K562 (cell line): ENCODE results near the gene MRPL22. TPM values are rescaled to one million over a fixed set of nuclear protein-coding genes. Genes with fewer than 3 reads are reported as not detected.

Experiments
- BCOR ChIP-seq: fragments of 450-650 bp; IDR thresholded peaks from 2 replicates; pipeline ENCODE4 v1.6.1; 2016
- BRCA1 ChIP-seq, 2 experiments: fragments of 450-650 bp in 1 of 2; sonication (generic) in 1 of 2; formaldehyde crosslinking in 1 of 2; IDR thresholded peaks; 2 replicates each; pipeline versions ENCODE4 v1.5.0 to v1.6.1; 2017 to 2020; ENCODE audit warnings: mild to moderate bottlenecking in 1 of 2, missing genetic modification reagents in 1 of 2
- C11orf30 ChIP-seq: fragments of 450-650 bp; IDR thresholded peaks from 2 replicates; pipeline ENCODE4 v1.6.1; 2016; ENCODE audit warnings: low read depth, mild to moderate bottlenecking
- ERF ChIP-seq: fragments of 450-650 bp; formaldehyde crosslinking; IDR thresholded peaks from 2 replicates; pipeline ENCODE4 v1.4.0; 2020; ENCODE audit warnings: mild to moderate bottlenecking, mixed read lengths
- GABPA ChIP-seq: fragments of 200-800 bp; sonication (Bioruptor generic); conservative IDR thresholded peaks from 2 replicates; pipeline ENCODE4 v1.6.1; 2016; ENCODE audit warnings: low read depth, missing genetic modification characterization, missing compliant biosample characterization
- GABPB2 ChIP-seq: fragments of 250-450 bp; sonication (Bioruptor Pico); conservative IDR thresholded peaks from 2 replicates; pipeline ENCODE4 v1.5.1; 2021; ENCODE audit warnings: mild to moderate bottlenecking
- GMEB1 ChIP-seq: fragments of 250-450 bp; sonication (Bioruptor Pico); IDR thresholded peaks from 2 replicates; pipeline ENCODE4 v1.4.0; 2020; ENCODE audit warnings: mild to moderate bottlenecking
- HDAC3 ChIP-seq: fragments of 450-650 bp; IDR thresholded peaks from 2 replicates; pipeline ENCODE4 v1.6.1; 2018; ENCODE audit warnings: borderline replicate concordance, mild to moderate bottlenecking, moderate library complexity; ENCODE audit not compliant: partially characterized antibody
- HDAC8 ChIP-seq: fragments of 450-650 bp; IDR thresholded peaks from 2 replicates; pipeline ENCODE4 v1.6.1; 2016; ENCODE audit warnings: mild to moderate bottlenecking, missing genetic modification characterization, moderate library complexity, missing compliant biosample characterization
- KAT8 ChIP-seq: fragments of 450-650 bp; IDR thresholded peaks from 2 replicates; pipeline ENCODE4 v1.6.1; 2016; ENCODE audit warnings: low read depth, mild to moderate bottlenecking
- LARP7 ChIP-seq: fragments of 450-650 bp; IDR thresholded peaks from 2 replicates; pipeline ENCODE4 v1.6.1; 2016
- NCOA1 ChIP-seq: fragments of 450-650 bp; IDR thresholded peaks from 2 replicates; pipeline ENCODE4 v1.6.1; 2016; ENCODE audit warnings: low read depth
- NR1H2 ChIP-seq: sonication (generic); formaldehyde crosslinking; IDR thresholded peaks from 2 replicates; pipeline ENCODE4 v1.4.0; 2020; ENCODE audit warnings: mild to moderate bottlenecking, missing genetic modification reagents
- NR2C2 ChIP-seq, 2 experiments: fragments of 200-800 bp in 1 of 2; sonication (Bioruptor generic) in 1 of 2; sonication (generic) in 1 of 2; formaldehyde crosslinking in 1 of 2; IDR thresholded peaks; 2 replicates each; pipeline versions ENCODE4 v1.6.1 to v1.8.0; 2016 to 2022; ENCODE audit warnings: mild to moderate bottlenecking in 1 of 2, missing compliant biosample characterization in 1 of 2, missing genetic modification characterization in 1 of 2, missing genetic modification reagents in 1 of 2
- POU5F1 ChIP-seq: fragments of 150-350 bp; IDR thresholded peaks from 2 replicates; pipeline ENCODE4 v1.6.1; 2014; ENCODE audit warnings: borderline replicate concordance, low read length, low read depth, mild to moderate bottlenecking; ENCODE audit not compliant: partially characterized antibody
- RFX1 ChIP-seq: fragments of 450-650 bp; IDR thresholded peaks from 2 replicates; pipeline ENCODE4 v1.6.1; 2016; ENCODE audit warnings: mild to moderate bottlenecking, moderate library complexity
- SNIP1 ChIP-seq: fragments of 450-650 bp; IDR thresholded peaks from 2 replicates; pipeline ENCODE4 v1.7.1; 2017; ENCODE audit warnings: low read depth, mild to moderate bottlenecking
- SP1 ChIP-seq: sonication (generic); formaldehyde crosslinking; IDR thresholded peaks from 2 replicates; pipeline ENCODE4 v1.8.1; 2022; ENCODE audit warnings: mild to moderate bottlenecking, missing genetic modification reagents
- STAT5B ChIP-seq: fragments of 250-450 bp; sonication (Bioruptor Pico); IDR thresholded peaks from 2 replicates; pipeline ENCODE4 v1.8.0; 2021; ENCODE audit warnings: mild to moderate bottlenecking, inconsistent platforms
- ZBTB26 ChIP-seq: fragments of 450-650 bp; formaldehyde crosslinking; IDR thresholded peaks from 2 replicates; pipeline ENCODE4 v1.4.0; 2022; ENCODE audit warnings: missing genetic modification characterization
- ZEB2 ChIP-seq: fragments of 450-650 bp; IDR thresholded peaks from 2 replicates; pipeline ENCODE4 v1.6.1; 2016
- ZFP36 ChIP-seq: fragments of 150-350 bp; IDR thresholded peaks from 2 replicates; pipeline ENCODE4 v1.6.1; 2018; ENCODE audit warnings: low read length, low read depth; ENCODE audit not compliant: partially characterized antibody
- ZNF277 ChIP-seq: fragments of 250-450 bp; sonication (Bioruptor Pico); IDR thresholded peaks from 2 replicates; pipeline ENCODE4 v1.8.0; 2022; ENCODE audit warnings: inconsistent platforms, mild to moderate bottlenecking, moderate library complexity, borderline replicate concordance
- ZNF717 ChIP-seq: fragments of 250-450 bp; sonication (Bioruptor Pico); IDR thresholded peaks from 2 replicates; pipeline ENCODE4 v1.5.0; 2021
- polyA plus RNA-seq, 8 experiments: library from polyadenylated mRNA; depleted of rRNA in 4 of 8; stranded (reverse) in 5 of 8; unstranded in 3 of 8; fragments of >200 nt; fragmentation: Nextera tagmentation in 2 of 8; fragmentation: Illumina TruSeq in 1 of 8; extraction: Ambion mirVana in 2 of 8; extraction: Trizol in 1 of 8; gene quantifications; 2 replicates each; pipeline versions ENCODE4 v1.2.1 to v1.2.3, GENCODE V29; 2011 to 2014; ENCODE audit warnings: inconsistent platforms in 1 of 8, missing spikeins in 1 of 8
- total RNA-seq, 7 experiments: library from RNA; depleted of rRNA in 6 of 7; stranded (reverse); fragments of >200 nt in 6 of 7; fragmentation: Illumina TruSeq in 2 of 7; extraction: Trizol in 2 of 7; gene quantifications; 2 replicates each; pipeline versions ENCODE4 v1.2.1 to v1.2.3, GENCODE V29; 2011 to 2021; ENCODE audit warnings: low replicate concordance in 1 of 7

MRPL22 gene
- total and polyA plus RNA-seq, 9 of the 15 experiments (the other 6 are each of a cell fraction or from before 2014, with no cell fraction given) = 41.1 to 424 (median 102) TPM

- TF ChIP-seq SP1 (CRISPR knock-in tag) (no peak), POU5F1 (no peak), KAT8 (no peak), ZBTB26 (CRISPR knock-in tag) (no peak), NR1H2 (CRISPR knock-in tag) (no peak), GMEB1 (CRISPR knock-in tag) (no peak; the same call in 1 of the 2 replicates), C11orf30 (peak; percentile 91), BRCA1 (IDR thresholded peaks at IDR 0.05) (no peak), BRCA1 (CRISPR knock-in tag; IDR thresholded peaks at IDR 0.05) (no peak), NR2C2 (CRISPR knock-in tag; IDR thresholded peaks at IDR 0.05) (no peak), NR2C2 (tag; IDR thresholded peaks at IDR 0.05) (no peak), HDAC3 (no peak), LARP7 (0 out of 2 replicates have a peak, but pooled peaks have one; percentile 71), GABPA (tag) (0 out of 2 replicates have a peak, but pooled peaks have one; percentile 48), ERF (CRISPR knock-in tag) (no peak), ZEB2 (no peak), HDAC8 (tag) (no peak), NCOA1 (no peak), BCOR (no peak), RFX1 (no peak), GABPB2 (CRISPR knock-in tag) (no peak), STAT5B (CRISPR knock-in tag) (no peak), ZNF717 (CRISPR knock-in tag) (no peak), ZNF277 (CRISPR knock-in tag) (no peak), ZFP36 (no peak), SNIP1 (no peak)
These were observed at the start of gene MRPL22 (continued) for GRCh38 chr5:154940772-154941620.
